HepG2 (cell line): Measurements from ENCODE around the gene CFAP54. TPM values are rescaled to one million over a fixed set of nuclear protein-coding genes. Genes with fewer than 3 reads are reported as not detected.

Experiments
- CHCHD3 ChIP-seq: sonication (generic); formaldehyde crosslinking; IDR thresholded peaks from 2 replicates; pipeline ENCODE4 v1.8.0; 2022; ENCODE audit warnings: mild to moderate bottlenecking, missing genetic modification reagents, moderate library complexity
- EP300 ChIP-seq, 3 experiments: sonication (generic) in 1 of 3; formaldehyde crosslinking in 1 of 3; IDR thresholded peaks; 2 replicates each; pipeline versions ENCODE4 v1.5.1 to v1.6.1; 2011 to 2020; ENCODE audit warnings: low read depth in 2 of 3, low read length in 2 of 3, borderline replicate concordance in 1 of 3, improper control_type of control experiment in 1 of 3, mild to moderate bottlenecking in 1 of 3, missing genetic modification reagents in 1 of 3, moderate library complexity in 1 of 3
- EZH2 ChIP-seq: conservative IDR thresholded peaks from 2 replicates; pipeline ENCODE4 v1.6.1; 2012; ENCODE audit warnings: mild to moderate bottlenecking, low read depth, low read length, moderate library complexity
- FOXA3 ChIP-seq: IDR thresholded peaks from 2 replicates; pipeline ENCODE4 v1.6.1; 2016; ENCODE audit warnings: missing genetic modification reagents, missing compliant biosample characterization
- RXRB ChIP-seq: IDR thresholded peaks from 2 replicates; pipeline ENCODE4 v1.6.1; 2016; ENCODE audit warnings: borderline replicate concordance, missing genetic modification reagents, missing compliant biosample characterization
- SOX5 ChIP-seq: IDR thresholded peaks from 2 replicates; pipeline ENCODE4 v1.6.1; 2016; ENCODE audit warnings: borderline replicate concordance
- SP1 ChIP-seq, 2 experiments: fragments of 450-650 bp in 1 of 2; sonication (generic) in 1 of 2; formaldehyde crosslinking in 1 of 2; IDR thresholded peaks; 2 replicates each; pipeline versions ENCODE4 v1.4.0 to v1.6.1; 2016 to 2020; ENCODE audit warnings: missing genetic modification reagents in 1 of 2
- TSC22D2 ChIP-seq: sonication (generic); formaldehyde crosslinking; IDR thresholded peaks from 2 replicates; pipeline ENCODE4 v1.5.1; 2020; ENCODE audit warnings: missing genetic modification reagents, mild to moderate bottlenecking, borderline replicate concordance
- ZC3H4 ChIP-seq: sonication (generic); formaldehyde crosslinking; IDR thresholded peaks from 2 replicates; pipeline ENCODE4 v1.4.0; 2020; ENCODE audit warnings: missing genetic modification reagents, borderline replicate concordance
- ZNF207 ChIP-seq: fragments of 450-650 bp; IDR thresholded peaks from 2 replicates; pipeline ENCODE4 v1.6.1; 2016; ENCODE audit warnings: antibody characterized with exemption, borderline replicate concordance
- ZNF547 ChIP-seq: sonication (generic); formaldehyde crosslinking; IDR thresholded peaks from 2 replicates; pipeline ENCODE4 v1.5.1; 2020; ENCODE audit warnings: mild to moderate bottlenecking, missing genetic modification reagents
- polyA plus RNA-seq, 8 experiments: library from polyadenylated mRNA; depleted of rRNA in 3 of 8; stranded (reverse) in 7 of 8; unstranded in 1 of 8; fragments of >200 nt; fragmentation: Illumina TruSeq in 4 of 8; extraction: Trizol in 4 of 8; gene quantifications; 2 replicates each; pipeline versions ENCODE4 v1.2.1 to v1.2.3, GENCODE V29; 2011 to 2016; ENCODE audit warnings: low read depth in 4 of 8, missing spikeins in 1 of 8, mixed read lengths in 1 of 8; ENCODE audit not compliant: insufficient read depth in 1 of 8
- total RNA-seq, 5 experiments: library from RNA; depleted of rRNA; stranded (reverse); fragments of >200 nt; fragmentation: Illumina TruSeq; extraction: Trizol; gene quantifications; 2 replicates each; pipeline ENCODE4 v1.2.3, GENCODE V29; 2016; ENCODE audit warnings: low read depth in 1 of 5
- TF ChIP-seq, protein P1 (sequence below): sonication (generic); formaldehyde crosslinking; IDR thresholded peaks from 2 replicates; pipeline ENCODE4 v1.4.0; 2020; ENCODE audit warnings: missing genetic modification reagents
- TF ChIP-seq, protein P2 (sequence below): sonication (generic); formaldehyde crosslinking; IDR thresholded peaks from 2 replicates; pipeline ENCODE4 v1.4.0; 2020; ENCODE audit warnings: missing genetic modification reagents
- TF ChIP-seq, protein P3 (sequence below): sonication (generic); formaldehyde crosslinking; IDR thresholded peaks from 2 replicates; pipeline ENCODE4 v1.4.0; 2020; ENCODE audit warnings: missing genetic modification reagents, borderline replicate concordance
- TF ChIP-seq, protein P4 (sequence below): sonication (generic); formaldehyde crosslinking; IDR thresholded peaks from 2 replicates; pipeline ENCODE4 v1.5.0; 2020; ENCODE audit warnings: mild to moderate bottlenecking, missing genetic modification reagents
- TF ChIP-seq, protein P5 (sequence below): sonication (generic); formaldehyde crosslinking; conservative IDR thresholded peaks from 2 replicates; pipeline ENCODE4 v1.8.1; 2023; ENCODE audit warnings: missing genetic modification reagents

Gene CFAP54
- total and polyA plus RNA-seq, 2 of the 13 experiments (the other 11 are each of a cell fraction or from before 2014, with no cell fraction given), result not detected

DNA sequence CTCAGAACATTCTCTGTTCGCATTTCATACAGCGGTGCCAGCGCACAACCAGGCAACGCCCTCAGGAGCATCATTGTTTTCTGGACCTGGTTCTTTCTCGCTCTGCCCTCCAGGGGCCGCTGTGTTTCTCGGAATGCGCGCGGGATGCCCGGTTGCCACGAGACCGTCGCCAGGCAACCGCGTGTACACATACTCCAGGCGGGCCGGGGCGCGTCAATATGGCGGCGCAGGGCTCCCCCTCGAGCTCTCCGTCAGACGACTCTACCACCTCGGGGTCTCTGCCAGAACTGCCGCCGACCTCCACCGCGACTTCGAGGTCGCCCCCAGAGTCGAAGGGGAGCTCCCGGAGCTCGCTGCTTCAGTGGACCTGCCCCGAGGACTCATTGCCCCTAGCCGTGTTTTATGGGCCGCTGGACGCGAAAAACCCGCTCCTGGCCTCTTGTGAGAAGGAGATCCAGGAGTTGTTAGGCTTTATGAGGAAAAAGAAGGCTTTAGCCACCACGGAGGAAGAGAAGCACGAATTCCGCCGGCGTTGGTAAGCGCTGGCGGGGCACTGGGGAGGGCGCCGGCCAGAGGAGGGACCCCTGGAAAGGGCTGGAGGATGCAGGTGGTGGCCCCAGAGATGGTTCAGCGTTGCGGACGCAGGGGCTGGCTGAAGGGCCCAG, at the start of gene CFAP54 (continued):
- TF ChIP-seq, protein P1, sequence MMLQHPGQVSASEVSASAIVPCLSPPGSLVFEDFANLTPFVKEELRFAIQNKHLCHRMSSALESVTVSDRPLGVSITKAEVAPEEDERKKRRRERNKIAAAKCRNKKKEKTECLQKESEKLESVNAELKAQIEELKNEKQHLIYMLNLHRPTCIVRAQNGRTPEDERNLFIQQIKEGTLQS (CRISPR knock-in tag), result no peak
- TF ChIP-seq TSC22D2 (CRISPR knock-in tag) (no peak), SOX5 (CRISPR knock-in tag) (0 out of 2 replicates have a peak, but pooled peaks have one; percentile 23), FOXA3 (CRISPR knock-in tag) (peak; percentile 75), EZH2 (no peak), ZNF207 (no peak), EP300 (IDR thresholded peaks at IDR 0.05; ENCODE audit: low read depth in 2 of 2, low read length in 2 of 2) (0 out of 4 replicates have a peak, but pooled peaks of 1 of the 2 experiments have one; percentile 30), EP300 (CRISPR knock-in tag; IDR thresholded peaks at IDR 0.05; ENCODE audit: borderline replicate concordance) (no peak), ZC3H4 (CRISPR knock-in tag) (no peak), ZNF547 (peak; percentile 60; the same call in 1 of the 2 replicates), RXRB (CRISPR knock-in tag) (no peak), SP1 (IDR thresholded peaks at IDR 0.05) (no peak), SP1 (CRISPR knock-in tag; IDR thresholded peaks at IDR 0.05) (no peak; the same call in 1 of the 2 replicates), CHCHD3 (CRISPR knock-in tag) (no peak)
- TF ChIP-seq, protein P2, sequence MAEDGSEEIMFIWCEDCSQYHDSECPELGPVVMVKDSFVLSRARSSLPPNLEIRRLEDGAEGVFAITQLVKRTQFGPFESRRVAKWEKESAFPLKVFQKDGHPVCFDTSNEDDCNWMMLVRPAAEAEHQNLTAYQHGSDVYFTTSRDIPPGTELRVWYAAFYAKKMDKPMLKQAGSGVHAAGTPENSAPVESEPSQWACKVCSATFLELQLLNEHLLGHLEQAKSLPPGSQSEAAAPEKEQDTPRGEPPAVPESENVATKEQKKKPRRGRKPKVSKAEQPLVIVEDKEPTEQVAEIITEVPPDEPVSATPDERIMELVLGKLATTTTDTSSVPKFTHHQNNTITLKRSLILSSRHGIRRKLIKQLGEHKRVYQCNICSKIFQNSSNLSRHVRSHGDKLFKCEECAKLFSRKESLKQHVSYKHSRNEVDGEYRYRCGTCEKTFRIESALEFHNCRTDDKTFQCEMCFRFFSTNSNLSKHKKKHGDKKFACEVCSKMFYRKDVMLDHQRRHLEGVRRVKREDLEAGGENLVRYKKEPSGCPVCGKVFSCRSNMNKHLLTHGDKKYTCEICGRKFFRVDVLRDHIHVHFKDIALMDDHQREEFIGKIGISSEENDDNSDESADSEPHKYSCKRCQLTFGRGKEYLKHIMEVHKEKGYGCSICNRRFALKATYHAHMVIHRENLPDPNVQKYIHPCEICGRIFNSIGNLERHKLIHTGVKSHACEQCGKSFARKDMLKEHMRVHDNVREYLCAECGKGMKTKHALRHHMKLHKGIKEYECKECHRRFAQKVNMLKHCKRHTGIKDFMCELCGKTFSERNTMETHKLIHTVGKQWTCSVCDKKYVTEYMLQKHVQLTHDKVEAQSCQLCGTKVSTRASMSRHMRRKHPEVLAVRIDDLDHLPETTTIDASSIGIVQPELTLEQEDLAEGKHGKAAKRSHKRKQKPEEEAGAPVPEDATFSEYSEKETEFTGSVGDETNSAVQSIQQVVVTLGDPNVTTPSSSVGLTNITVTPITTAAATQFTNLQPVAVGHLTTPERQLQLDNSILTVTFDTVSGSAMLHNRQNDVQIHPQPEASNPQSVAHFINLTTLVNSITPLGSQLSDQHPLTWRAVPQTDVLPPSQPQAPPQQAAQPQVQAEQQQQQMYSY (CRISPR knock-in tag), result no peak
- TF ChIP-seq, protein P3, sequence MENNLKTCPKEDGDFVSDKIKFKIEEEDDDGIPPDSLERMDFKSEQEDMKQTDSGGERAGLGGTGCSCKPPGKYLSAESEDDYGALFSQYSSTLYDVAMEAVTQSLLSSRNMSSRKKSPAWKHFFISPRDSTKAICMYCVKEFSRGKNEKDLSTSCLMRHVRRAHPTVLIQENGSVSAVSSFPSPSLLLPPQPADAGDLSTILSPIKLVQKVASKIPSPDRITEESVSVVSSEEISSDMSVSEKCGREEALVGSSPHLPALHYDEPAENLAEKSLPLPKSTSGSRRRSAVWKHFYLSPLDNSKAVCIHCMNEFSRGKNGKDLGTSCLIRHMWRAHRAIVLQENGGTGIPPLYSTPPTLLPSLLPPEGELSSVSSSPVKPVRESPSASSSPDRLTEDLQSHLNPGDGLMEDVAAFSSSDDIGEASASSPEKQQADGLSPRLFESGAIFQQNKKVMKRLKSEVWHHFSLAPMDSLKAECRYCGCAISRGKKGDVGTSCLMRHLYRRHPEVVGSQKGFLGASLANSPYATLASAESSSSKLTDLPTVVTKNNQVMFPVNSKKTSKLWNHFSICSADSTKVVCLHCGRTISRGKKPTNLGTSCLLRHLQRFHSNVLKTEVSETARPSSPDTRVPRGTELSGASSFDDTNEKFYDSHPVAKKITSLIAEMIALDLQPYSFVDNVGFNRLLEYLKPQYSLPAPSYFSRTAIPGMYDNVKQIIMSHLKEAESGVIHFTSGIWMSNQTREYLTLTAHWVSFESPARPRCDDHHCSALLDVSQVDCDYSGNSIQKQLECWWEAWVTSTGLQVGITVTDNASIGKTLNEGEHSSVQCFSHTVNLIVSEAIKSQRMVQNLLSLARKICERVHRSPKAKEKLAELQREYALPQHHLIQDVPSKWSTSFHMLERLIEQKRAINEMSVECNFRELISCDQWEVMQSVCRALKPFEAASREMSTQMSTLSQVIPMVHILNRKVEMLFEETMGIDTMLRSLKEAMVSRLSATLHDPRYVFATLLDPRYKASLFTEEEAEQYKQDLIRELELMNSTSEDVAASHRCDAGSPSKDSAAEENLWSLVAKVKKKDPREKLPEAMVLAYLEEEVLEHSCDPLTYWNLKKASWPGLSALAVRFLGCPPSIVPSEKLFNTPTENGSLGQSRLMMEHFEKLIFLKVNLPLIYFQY (CRISPR knock-in tag), result no peak; the same call in 1 of the 2 replicates
- TF ChIP-seq, protein P4, sequence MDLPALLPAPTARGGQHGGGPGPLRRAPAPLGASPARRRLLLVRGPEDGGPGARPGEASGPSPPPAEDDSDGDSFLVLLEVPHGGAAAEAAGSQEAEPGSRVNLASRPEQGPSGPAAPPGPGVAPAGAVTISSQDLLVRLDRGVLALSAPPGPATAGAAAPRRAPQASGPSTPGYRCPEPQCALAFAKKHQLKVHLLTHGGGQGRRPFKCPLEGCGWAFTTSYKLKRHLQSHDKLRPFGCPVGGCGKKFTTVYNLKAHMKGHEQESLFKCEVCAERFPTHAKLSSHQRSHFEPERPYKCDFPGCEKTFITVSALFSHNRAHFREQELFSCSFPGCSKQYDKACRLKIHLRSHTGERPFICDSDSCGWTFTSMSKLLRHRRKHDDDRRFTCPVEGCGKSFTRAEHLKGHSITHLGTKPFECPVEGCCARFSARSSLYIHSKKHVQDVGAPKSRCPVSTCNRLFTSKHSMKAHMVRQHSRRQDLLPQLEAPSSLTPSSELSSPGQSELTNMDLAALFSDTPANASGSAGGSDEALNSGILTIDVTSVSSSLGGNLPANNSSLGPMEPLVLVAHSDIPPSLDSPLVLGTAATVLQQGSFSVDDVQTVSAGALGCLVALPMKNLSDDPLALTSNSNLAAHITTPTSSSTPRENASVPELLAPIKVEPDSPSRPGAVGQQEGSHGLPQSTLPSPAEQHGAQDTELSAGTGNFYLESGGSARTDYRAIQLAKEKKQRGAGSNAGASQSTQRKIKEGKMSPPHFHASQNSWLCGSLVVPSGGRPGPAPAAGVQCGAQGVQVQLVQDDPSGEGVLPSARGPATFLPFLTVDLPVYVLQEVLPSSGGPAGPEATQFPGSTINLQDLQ (CRISPR knock-in tag), result no peak
- TF ChIP-seq, protein P5, sequence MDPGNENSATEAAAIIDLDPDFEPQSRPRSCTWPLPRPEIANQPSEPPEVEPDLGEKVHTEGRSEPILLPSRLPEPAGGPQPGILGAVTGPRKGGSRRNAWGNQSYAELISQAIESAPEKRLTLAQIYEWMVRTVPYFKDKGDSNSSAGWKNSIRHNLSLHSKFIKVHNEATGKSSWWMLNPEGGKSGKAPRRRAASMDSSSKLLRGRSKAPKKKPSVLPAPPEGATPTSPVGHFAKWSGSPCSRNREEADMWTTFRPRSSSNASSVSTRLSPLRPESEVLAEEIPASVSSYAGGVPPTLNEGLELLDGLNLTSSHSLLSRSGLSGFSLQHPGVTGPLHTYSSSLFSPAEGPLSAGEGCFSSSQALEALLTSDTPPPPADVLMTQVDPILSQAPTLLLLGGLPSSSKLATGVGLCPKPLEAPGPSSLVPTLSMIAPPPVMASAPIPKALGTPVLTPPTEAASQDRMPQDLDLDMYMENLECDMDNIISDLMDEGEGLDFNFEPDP (CRISPR knock-in tag), result no peak
